ENCODE results near the gene FBXO17.

The FBXO17 gene

DNA sequence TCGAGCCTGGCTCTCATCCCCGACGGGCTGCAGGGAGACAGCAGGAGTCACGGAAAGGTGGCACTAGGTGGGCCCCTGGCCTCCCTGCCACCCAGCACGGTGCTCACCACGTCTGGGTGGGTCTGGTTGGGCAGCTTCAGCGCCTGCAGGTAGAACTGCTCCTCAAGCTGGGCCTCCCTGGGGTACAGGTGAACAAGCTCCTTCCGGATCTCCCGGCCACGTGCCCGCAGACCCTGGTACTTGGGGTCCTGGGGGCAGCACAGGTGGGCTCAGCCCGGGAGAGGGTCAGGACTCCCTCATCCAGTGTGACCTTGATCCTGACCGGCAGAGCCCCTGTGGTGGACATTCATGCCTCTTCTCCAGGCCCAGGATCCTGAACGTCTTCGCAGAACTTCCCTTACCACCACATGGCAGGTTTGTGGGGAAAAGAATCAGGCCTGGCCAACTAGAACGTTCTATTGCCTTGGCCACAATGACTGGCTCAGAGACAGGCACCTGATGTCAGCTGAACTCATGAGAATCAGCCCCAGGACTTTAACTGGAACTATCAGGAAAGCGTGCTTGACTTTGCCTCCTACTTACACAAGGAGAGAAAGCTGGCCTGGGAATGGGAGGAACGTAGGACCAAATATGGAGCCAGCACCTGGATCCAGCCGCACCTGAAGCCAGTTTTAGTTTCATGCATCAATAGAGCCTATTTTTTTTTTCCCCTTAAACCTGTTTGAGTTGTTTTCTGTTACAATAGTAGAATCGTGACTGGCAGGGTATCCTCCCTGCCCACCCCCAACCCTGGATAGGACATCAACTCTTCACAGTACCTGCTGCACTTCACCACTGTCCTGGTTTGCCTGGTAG, 53.9 kb downstream of the FBXO17 start:
- H3K36me3 ChIP-seq (ENCODE audit: insufficient read depth, low read length) = 0 out of 2 replicates have a peak, but pooled peaks cover 3% of the 10 kb centered on the region
- H3K4me1 ChIP-seq (ENCODE audit: insufficient read depth, low read length) = no peaks in the 10 kb centered on the region
- no peak overlapping the region for H3K9ac ChIP-seq (ENCODE audit: low read depth, low read length)
- H3K9me3 ChIP-seq (ENCODE audit: control insufficient read depth, insufficient read depth, low read length) = no peaks in the 10 kb centered on the region

DNA sequence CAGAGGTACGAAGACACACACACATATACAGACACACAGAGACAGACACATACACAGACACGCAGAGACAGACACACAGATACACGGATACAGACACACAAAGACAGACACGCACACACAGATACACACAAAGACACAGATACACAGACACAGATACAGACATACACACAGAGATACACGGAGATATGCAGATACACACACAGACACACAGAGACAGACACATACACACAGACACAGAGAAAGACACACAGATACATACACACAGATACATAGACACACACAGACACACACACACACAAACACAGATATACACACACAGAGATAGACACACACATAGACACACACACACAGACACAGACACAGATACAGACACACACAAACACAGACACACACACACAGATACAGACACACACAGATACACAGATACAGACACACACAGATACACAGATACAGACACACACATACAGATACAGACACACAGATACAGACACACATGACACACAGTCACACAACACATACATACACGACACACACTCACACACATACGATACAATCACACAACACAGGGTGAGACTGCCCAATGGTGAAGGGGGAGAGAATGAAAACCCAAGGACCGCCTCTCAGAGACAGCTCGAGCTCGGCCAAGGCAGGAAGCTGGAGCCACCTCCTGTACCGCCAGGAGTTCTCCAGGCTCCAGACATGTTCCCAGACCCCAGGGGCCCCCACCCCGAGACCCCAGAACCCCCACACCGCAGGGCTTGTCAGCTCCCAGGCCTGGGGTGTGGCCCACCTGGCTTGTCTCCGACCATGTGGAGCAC, 54.7 kb downstream of the FBXO17 start:
- no peaks in the 10 kb centered on the region for H3K4me1 ChIP-seq (ENCODE audit: insufficient read depth, low read length)
- H3K36me3 ChIP-seq (ENCODE audit: insufficient read depth, low read length) = 0 out of 2 replicates have a peak, but pooled peaks cover 3% of the 10 kb centered on the region
- H3K9me3 ChIP-seq (ENCODE audit: control insufficient read depth, insufficient read depth, low read length) = no peaks in the 10 kb centered on the region
- H3K9ac ChIP-seq (ENCODE audit: low read depth, low read length) = no peak overlapping the region

DNA sequence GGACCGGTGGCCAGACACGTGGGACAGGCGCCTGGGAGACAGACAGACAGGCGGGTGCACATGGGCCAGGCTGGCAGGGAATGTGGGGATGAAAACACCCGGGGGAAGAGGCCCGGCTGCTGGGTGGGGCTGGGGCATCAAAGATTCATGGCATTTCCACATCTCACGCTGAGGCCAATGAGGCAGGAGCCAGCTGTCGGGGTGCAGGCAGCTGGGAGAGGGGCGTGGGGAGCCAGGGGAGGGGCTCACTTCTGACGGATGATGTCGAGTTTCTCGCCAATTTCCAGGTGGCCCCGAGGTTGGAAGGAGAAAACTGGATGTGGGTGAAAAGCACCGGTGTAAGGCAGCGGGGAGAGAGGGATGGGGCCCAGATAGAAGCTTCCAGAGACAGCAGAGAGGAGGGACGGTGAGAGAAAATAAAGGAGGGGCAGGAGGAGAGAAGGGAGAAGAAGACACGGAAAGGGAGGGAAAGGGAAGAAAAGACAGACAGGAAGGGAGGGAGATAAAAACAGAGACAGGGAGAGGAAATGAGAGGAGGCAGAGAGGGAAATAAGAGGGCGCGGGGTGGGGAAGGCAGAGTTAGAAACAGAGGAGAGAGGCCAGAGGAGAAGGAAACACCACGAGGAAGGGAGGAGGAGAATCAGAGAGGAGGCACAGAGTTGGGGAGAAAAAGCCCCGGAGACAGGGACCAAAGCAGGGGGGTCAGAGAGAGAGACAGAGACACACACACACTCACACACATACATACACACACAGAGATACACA, 55.5 kb downstream of the FBXO17 start:
- H3K9ac ChIP-seq (ENCODE audit: low read depth, low read length) = no peak overlapping the region
- H3K4me1 ChIP-seq (ENCODE audit: insufficient read depth, low read length) = no peaks in the 10 kb centered on the region
- H3K36me3 ChIP-seq (ENCODE audit: insufficient read depth, low read length) = 0 out of 2 replicates have a peak, but pooled peaks cover 3% of the 10 kb centered on the region
- H3K9me3 ChIP-seq (ENCODE audit: control insufficient read depth, insufficient read depth, low read length) = no peaks in the 10 kb centered on the region

DNA sequence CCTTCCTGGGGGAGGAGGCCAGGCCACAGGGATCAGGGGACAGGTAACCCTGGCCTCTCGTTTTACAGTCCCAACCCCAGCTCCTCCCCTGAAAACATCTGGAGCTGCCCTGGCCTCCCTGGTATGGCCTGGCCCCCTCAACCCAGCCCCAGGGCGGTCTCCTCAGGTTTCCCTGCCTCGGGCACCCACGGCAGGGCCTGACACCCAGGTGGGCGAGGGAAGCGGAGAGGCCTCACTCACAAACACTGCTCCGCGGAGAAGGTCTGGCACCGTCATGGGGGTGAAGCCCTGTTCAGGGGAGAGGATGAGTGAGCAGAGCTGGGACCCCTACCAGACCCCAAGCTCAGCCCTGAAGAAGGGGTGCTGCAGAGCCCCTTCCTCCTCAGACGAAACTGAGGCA, 57.0 kb downstream of the FBXO17 start:
- Histone ChIP-seq H3K4me1 (ENCODE audit: insufficient read depth, low read length) (no peaks in the 10 kb centered on the region), H3K36me3 (ENCODE audit: insufficient read depth, low read length) (0 out of 2 replicates have a peak, but pooled peaks cover 3% of the 10 kb centered on the region), H3K9ac (ENCODE audit: low read depth, low read length) (no peak overlapping the region), H3K9me3 (ENCODE audit: control insufficient read depth, insufficient read depth, low read length) (no peaks in the 10 kb centered on the region)

DNA sequence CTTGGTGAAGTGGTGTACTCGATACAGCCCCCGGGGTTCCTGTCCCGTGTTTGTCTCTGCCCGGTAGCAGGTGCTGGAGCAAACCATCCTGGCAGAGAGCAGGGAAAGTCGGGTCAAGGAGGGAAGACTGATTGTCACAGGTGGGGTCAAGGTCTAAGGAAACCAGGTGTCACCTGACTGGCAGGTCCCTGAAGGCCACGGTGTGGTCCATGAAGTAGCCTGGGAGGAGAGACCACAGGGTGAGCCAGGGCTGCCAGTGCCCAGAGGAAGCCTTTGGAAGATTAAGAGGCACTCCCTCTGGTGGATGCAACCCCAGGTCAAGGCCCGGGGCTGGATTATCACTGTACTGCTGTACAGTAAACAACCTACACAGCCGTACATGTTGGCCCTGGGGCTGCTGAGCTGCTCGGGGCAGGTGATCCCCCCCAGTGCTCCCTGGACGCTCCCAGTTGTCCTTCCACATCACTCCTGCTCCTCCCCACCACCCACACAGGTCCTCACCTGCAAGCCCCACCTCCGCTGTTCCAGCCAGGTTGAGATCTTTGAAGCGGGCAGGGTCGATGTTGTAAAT, 57.5 kb downstream of the FBXO17 start:
- Histone ChIP-seq H3K9me3 (ENCODE audit: control insufficient read depth, insufficient read depth, low read length) (no peaks in the 10 kb centered on the region), H3K4me1 (ENCODE audit: insufficient read depth, low read length) (no peaks in the 10 kb centered on the region), H3K36me3 (ENCODE audit: insufficient read depth, low read length) (0 out of 2 replicates have a peak, but pooled peaks cover 3% of the 10 kb centered on the region), H3K9ac (ENCODE audit: low read depth, low read length) (no peak overlapping the region)

DNA sequence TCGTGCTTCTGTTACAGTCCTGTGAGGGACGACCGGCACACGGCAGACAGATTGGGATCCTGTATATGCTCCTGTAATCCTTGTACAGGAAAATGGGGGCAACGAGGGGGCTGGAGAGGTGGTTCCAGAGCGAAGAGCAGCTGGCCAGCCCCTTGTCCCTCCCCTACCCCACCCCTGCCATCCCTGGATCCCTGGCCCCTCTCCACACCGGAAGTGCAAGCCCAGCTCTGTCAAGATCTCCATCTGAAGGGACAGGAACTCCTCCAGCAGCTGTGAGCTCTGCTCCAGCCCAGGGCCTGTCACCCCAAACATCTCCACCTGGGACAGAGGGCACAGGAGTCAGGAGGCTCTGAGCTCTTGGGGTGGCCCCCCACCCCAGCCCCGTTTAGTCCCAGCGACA, 58.0 kb downstream of the FBXO17 start:
- Histone ChIP-seq H3K9ac (ENCODE audit: low read depth, low read length) (no peak overlapping the region), H3K9me3 (ENCODE audit: control insufficient read depth, insufficient read depth, low read length) (no peaks in the 10 kb centered on the region), H3K36me3 (ENCODE audit: insufficient read depth, low read length) (0 out of 2 replicates have a peak, but pooled peaks cover 3% of the 10 kb centered on the region), H3K4me1 (ENCODE audit: insufficient read depth, low read length) (no peaks in the 10 kb centered on the region)

DNA sequence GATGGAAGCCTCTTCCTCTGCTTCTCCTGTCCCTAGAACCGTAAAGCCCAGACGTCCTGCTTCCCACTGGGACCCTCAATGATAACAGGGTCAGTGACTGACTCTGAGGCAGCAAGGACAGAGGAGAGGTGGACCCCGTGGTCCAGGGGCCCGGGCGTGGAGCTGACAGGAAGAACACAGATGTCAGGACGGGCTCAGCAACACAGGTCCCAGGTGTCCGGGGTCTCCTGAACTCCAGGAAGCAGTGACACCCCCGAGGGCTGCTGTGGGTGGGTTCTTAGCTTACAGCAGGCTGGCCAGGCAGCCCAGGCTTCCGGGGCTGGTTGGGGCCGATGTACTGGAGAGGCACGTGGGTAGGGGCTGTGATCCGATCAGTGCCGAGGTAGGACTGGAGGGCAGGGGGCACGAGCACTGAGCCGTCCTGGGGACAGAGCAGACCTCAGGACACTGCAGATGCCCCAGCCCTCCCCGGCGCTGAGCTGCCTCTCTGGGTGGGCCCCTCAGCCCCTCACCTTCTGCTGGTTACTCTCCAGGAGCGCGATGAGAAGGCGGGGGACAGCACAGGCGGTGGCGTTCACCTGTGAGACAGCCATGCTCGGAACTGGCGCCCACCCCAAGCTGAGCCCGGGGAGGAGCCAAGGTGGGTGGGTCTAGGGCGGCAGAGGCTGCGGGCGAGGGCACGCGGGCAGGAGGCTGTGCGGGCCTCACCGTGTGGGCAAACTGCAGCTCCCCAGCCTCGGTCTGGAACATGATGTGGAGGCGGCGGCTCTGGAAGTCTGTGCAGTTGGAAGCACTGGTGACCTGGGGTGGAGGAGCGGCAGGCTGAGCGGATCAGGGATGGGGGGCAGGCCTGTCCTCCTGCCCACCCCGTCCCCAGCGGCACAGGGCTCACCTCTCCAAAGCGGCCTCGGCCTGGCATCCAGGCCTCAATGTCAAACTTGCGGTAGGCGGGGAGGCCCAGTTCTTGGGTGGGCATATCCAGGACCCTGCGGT, 59.9 kb downstream of the FBXO17 start:
- H3K36me3 ChIP-seq (ENCODE audit: insufficient read depth, low read length) = no peaks in the 10 kb centered on the region
- H3K9ac ChIP-seq (ENCODE audit: low read depth, low read length) = no peak overlapping the region
- no peaks in the 10 kb centered on the region; the same call in 1 of the 2 replicates for H3K4me1 ChIP-seq (ENCODE audit: insufficient read depth, low read length)
- H3K9me3 ChIP-seq (ENCODE audit: control insufficient read depth, insufficient read depth, low read length) = no peaks in the 10 kb centered on the region

DNA sequence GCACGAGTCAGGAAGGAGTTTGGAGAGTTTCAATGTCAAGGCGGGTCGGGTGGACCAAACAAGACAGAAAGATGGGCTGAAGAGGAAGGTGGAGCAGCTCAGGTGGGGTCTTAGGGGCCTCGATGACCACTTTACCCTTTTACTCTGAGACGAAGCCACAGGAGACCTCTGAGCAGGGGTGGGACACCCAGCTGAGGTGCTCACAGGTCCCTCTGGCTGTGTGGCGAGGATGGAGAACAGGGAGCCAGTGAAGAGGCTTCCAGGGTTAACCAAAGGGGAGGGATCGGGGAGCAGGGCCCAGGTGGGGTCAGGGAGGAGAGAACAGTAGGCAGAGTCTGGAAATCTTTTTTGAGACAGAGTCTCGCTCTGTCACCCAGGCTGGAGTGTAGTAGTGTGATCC, 61.6 kb downstream of the FBXO17 start:
- no peaks in the 10 kb centered on the region for H3K36me3 ChIP-seq (ENCODE audit: insufficient read depth, low read length)
- H3K9me3 ChIP-seq (ENCODE audit: control insufficient read depth, insufficient read depth, low read length) = no peaks in the 10 kb centered on the region
- H3K4me1 ChIP-seq (ENCODE audit: insufficient read depth, low read length) = peaks cover under 1% of the 10 kb centered on the region; the same call in 1 of the 2 replicates
- H3K9ac ChIP-seq (ENCODE audit: low read depth, low read length) = no peak overlapping the region

DNA sequence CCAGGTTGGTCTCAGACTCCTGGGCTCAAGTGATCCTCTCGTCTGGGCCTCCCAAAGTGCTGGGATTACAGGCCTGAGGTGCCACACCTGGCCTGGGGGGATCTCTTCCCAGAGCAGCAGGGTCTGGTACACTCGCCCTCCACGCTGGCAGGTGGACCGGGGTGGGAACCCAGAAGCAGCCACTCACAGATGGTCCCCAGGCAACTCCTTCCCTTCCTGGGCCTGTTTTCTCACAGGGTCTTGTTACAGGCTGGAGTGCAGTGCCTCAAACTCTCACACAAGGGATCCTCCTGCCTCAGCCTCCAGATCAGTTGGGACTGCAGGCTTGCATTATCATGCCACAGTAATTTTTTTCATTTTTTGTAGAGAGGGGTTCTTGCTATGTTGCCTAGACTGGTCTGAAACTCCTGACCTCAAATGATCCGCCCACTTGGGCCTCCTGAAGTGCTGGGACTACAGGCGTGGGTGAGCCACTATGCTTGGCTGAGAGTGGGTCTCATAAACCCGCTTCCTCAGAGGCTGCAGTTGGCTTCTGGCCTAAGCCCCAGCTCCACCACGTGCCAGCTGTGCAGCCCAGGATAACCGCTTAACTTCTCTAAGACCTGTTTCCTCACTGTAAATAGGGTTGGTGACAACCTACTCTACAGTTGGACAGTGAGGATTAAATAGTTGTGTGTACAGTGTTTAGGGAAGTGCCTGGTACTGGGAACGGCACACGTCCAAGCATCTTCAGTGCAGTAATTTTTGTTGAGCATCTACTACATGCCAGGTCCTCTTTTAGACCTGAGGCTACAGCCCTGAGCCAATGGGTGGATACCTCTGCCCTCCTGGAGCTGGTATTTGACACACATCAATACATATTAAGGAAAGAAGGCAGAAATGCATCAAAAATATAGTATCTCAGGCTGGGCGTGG, 62.7 kb downstream of the FBXO17 start:
- no peaks in the 10 kb centered on the region for H3K36me3 ChIP-seq (ENCODE audit: insufficient read depth, low read length)
- H3K9me3 ChIP-seq (ENCODE audit: control insufficient read depth, insufficient read depth, low read length) = no peaks in the 10 kb centered on the region
- H3K9ac ChIP-seq (ENCODE audit: low read depth, low read length) = no peak overlapping the region
- peaks cover 3% of the 10 kb centered on the region; the same call in 1 of the 2 replicates for H3K4me1 ChIP-seq (ENCODE audit: insufficient read depth, low read length)

DNA sequence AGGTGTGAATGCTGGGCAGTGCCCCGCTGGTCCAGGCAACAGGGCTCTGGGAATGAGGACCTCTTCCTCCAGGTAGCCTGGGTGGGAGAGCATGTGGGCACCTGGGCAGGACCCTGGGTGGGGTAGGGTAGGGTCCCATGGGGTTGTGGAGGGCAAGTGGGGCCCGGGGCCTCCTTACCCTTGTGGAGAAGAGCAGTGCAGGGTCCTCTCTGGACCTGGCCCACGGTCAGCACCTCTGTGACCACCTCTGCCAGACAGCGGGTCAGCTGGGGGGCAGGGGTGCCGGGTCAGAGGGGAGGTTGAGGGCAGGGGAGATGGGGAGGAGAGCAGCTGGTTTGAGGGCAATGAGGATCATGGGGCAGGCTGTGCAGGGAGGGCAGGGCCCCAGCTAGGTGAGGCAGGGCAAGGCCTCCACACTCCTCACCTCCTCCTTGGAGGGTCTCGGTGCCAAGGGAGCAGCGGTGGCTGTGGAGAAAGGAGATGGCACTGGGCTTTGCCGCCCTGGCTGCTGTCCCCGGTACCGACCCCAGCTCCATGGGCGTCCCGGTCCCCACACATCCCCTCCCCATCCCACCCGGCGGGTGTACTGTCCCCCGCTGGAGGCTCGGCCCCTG, 64.0 kb downstream of the FBXO17 start:
- no peaks in the 10 kb centered on the region for H3K9me3 ChIP-seq (ENCODE audit: control insufficient read depth, insufficient read depth, low read length)
- no peaks in the 10 kb centered on the region for H3K36me3 ChIP-seq (ENCODE audit: insufficient read depth, low read length)
- H3K9ac ChIP-seq (ENCODE audit: low read depth, low read length) = no peak overlapping the region
- H3K4me1 ChIP-seq (ENCODE audit: insufficient read depth, low read length) = peaks cover 3% of the 10 kb centered on the region; the same call in 1 of the 2 replicates

DNA sequence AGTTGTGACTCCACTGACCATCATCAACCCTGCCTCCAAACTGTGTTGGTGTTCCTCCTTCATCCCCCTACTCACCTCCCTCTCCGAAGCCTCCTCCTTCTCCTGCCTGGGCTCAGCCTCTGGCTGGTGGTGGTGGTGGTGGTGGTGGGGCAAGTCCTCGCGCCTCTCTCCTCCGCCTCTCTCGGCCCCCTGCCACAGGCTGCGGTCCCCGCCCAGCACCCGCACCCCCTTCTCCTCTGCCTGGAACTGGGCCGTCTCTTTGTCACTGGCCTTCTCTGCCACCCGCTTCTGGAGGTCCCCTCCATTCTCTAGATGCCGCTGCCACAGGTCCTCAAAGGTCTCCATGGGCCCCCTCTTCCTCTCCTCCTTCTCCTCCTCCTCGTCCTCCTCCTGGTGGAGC, 65.1 kb downstream of the FBXO17 start:
- Histone ChIP-seq H3K4me1 (ENCODE audit: insufficient read depth, low read length) (peaks cover 3% of the 10 kb centered on the region; the same call in 1 of the 2 replicates), H3K9ac (ENCODE audit: low read depth, low read length) (no peak overlapping the region)

DNA sequence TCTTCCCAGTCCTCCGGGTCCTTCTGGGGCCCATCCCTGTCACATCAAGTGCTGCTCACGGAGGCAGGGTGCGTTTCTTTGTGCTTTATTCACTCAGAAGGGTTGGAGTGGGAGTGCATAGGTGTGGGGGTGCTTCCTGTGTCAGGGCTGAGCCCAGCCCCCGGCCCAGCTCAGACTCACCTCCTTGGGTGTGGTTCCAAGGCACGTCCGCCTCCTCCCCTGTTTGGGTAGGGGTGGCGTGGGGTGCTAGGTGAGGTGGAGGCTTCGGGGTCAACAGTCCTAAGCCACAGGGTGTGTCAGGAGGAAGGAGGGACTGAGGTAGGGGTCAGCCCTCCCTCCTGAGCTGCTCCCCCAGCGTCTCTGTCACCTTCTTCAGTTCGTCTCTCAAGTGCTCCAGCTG, 66.6 kb downstream of the FBXO17 start:
- Histone ChIP-seq H3K36me3 (ENCODE audit: insufficient read depth, low read length) (no peaks in the 10 kb centered on the region), H3K9ac (ENCODE audit: low read depth, low read length) (no peak overlapping the region), H3K4me1 (ENCODE audit: insufficient read depth, low read length) (peaks cover 3% of the 10 kb centered on the region; the same call in 1 of the 2 replicates), H3K9me3 (ENCODE audit: control insufficient read depth, insufficient read depth, low read length) (no peaks in the 10 kb centered on the region)

More for the DNA sequence above, 65.1 kb downstream of the FBXO17 start:
- Histone ChIP-seq H3K36me3 (ENCODE audit: insufficient read depth, low read length) (no peaks in the 10 kb centered on the region), H3K9me3 (ENCODE audit: control insufficient read depth, insufficient read depth, low read length) (no peaks in the 10 kb centered on the region)
